DMS 273 (cell line): ENCODE results near the gene OXT.
"Not testable (repeated sequence)": the region's sequence is repeated elsewhere in the genome, so short reads cannot be mapped to it uniquely, and the experiment has no call there.

Experiments
- DNase-seq: peaks from one replicate; lab custom pipeline; 2025; ENCODE audit not compliant: unreplicated experiment; lab: John Stamatoyannopoulos, UW

Gene OXT

GRCh38 chr20:3047486-3048419 lies 23.7 kb upstream of the OXT start:
- DNase-seq = no peak

- peak; percentile 28 for DNase-seq
Measured at GRCh38 chr20:3051385-3052019, 19.9 kb upstream of the OXT start.

GRCh38 chr20:3059489-3059888 lies 11.9 kb upstream of the OXT start:
- DNase-seq = no peak

GRCh38 chr20:3064119-3064518 lies 7.3 kb upstream of the OXT start:
- DNase-seq = not testable (repeated sequence)

- no peak for DNase-seq
Measured at GRCh38 chr20:3067139-3068014, 4.0 kb upstream of the OXT start.

- DNase-seq = no peak
Measured at GRCh38 chr20:3068075-3068474, 3.3 kb upstream of the OXT start.

- peak; percentile 23 for DNase-seq
Measured at GRCh38 chr20:3068986-3069900, 2.2 kb upstream of the OXT start.

GRCh38 chr20:3070725-3071124 lies 695 bp upstream of the OXT start:
- DNase-seq = no peak

- no peak for DNase-seq
Measured at GRCh38 chr20:3071266-3071609, 182 bp upstream of the OXT start.

- no peak for DNase-seq
Measured at GRCh38 chr20:3072530-3073250, 1.3 kb downstream of the OXT start.

- not testable (repeated sequence) for DNase-seq
Measured at GRCh38 chr20:3073251-3073643, 1.8 kb downstream of the OXT start.

GRCh38 chr20:3074812-3075211 lies 3.4 kb downstream of the OXT start:
- no peak for DNase-seq

- DNase-seq = not testable (repeated sequence)
Measured at GRCh38 chr20:3075315-3075714, 3.9 kb downstream of the OXT start.

- no peak for DNase-seq
Measured at GRCh38 chr20:3077618-3078134, 6.3 kb downstream of the OXT start.

GRCh38 chr20:3080939-3081388 lies 9.5 kb downstream of the OXT start:
- DNase-seq = no peak

GRCh38 chr20:3081641-3082040 lies 10.2 kb downstream of the OXT start:
- DNase-seq = no peak

- peak; percentile 39 for DNase-seq
Measured at GRCh38 chr20:3082306-3082951, 11.0 kb downstream of the OXT start.

GRCh38 chr20:3082955-3083952 lies 11.8 kb downstream of the OXT start:
- peak; percentile 39 for DNase-seq
